DND-41 (cell line): ENCODE measurements around the gene RIPOR3.

Experiments
- ATAC-seq: fragments of 200-7000 bp; cut with Tn5 transposase; 3 replicates; pipeline ENCODE4 v1.9.1; 2021; ENCODE audit warnings: low read depth; ENCODE audit not compliant: insufficient read depth
- DNase-seq: peaks from one replicate; pipeline ENCODE4 v3.0.0-alpha.2; 2020
- H2AFZ ChIP-seq: 2 replicates; pipeline ENCODE4 v1.6.0; 2012; ENCODE audit warnings: low read depth, low read length
- H3K27ac ChIP-seq: 2 replicates; pipeline ENCODE4 v1.5.1; 2012; ENCODE audit warnings: low read length, inconsistent platforms
- H3K27me3 ChIP-seq: fragments of 200-600 bp; sonication (generic); 2 replicates; pipeline ENCODE4 v1.6.0; 2012; ENCODE audit warnings: low read length, mild to moderate bottlenecking, inconsistent platforms; ENCODE audit not compliant: insufficient read depth, poor library complexity
- H3K36me3 ChIP-seq: 2 replicates; pipeline ENCODE4 v1.5.1; 2012; ENCODE audit warnings: low read length, inconsistent platforms; ENCODE audit not compliant: insufficient read depth
- H3K4me1 ChIP-seq: 2 replicates; pipeline ENCODE4 v1.5.1; 2012; ENCODE audit warnings: mild to moderate bottlenecking, low read length; ENCODE audit not compliant: insufficient read depth
- H3K4me2 ChIP-seq: 2 replicates; pipeline ENCODE4 v1.6.0; 2012; ENCODE audit warnings: mild to moderate bottlenecking, moderate library complexity, low read length, inconsistent platforms; ENCODE audit not compliant: insufficient read depth
- H3K4me3 ChIP-seq, 2 experiments: fragments of 200-600 bp in 1 of 2; shearing (Covaris generic) in 1 of 2; 2 replicates each; pipeline ENCODE4 v1.5.1; 2012 to 2016; ENCODE audit warnings: inconsistent platforms in 2 of 2, low read length in 2 of 2, mild to moderate bottlenecking in 2 of 2, low read depth in 1 of 2, moderate library complexity in 1 of 2
- H3K79me2 ChIP-seq: 2 replicates; pipeline ENCODE4 v1.6.0; 2012; ENCODE audit warnings: low read length, inconsistent platforms; ENCODE audit not compliant: insufficient read depth
- H3K9ac ChIP-seq: 2 replicates; pipeline ENCODE4 v1.6.0; 2012; ENCODE audit warnings: low read depth, mild to moderate bottlenecking, inconsistent platforms, low read length, moderate library complexity
- H3K9me3 ChIP-seq: 2 replicates; pipeline ENCODE4 v1.5.1; 2012; ENCODE audit warnings: low read length, moderate library complexity, mild to moderate bottlenecking, inconsistent platforms; ENCODE audit not compliant: insufficient read depth, severe bottlenecking
- H4K20me1 ChIP-seq: 2 replicates; pipeline ENCODE4 v1.6.0; 2012; ENCODE audit warnings: low read length; ENCODE audit not compliant: insufficient read depth
- CTCF ChIP-seq: IDR thresholded peaks from 2 replicates; pipeline ENCODE4 v1.5.1; 2012; ENCODE audit warnings: borderline replicate concordance, low read length, moderate library complexity, mild to moderate bottlenecking; ENCODE audit not compliant: poor library complexity, severe bottlenecking; ENCODE audit errors: extremely low read depth
- EZH2 ChIP-seq: IDR thresholded peaks from 3 replicates; pipeline ENCODE4 v1.6.1; 2012; ENCODE audit warnings: borderline replicate concordance, low read depth, mild to moderate bottlenecking, moderate library complexity, low read length, inconsistent platforms; ENCODE audit not compliant: severe bottlenecking

The RIPOR3 gene

DNA sequence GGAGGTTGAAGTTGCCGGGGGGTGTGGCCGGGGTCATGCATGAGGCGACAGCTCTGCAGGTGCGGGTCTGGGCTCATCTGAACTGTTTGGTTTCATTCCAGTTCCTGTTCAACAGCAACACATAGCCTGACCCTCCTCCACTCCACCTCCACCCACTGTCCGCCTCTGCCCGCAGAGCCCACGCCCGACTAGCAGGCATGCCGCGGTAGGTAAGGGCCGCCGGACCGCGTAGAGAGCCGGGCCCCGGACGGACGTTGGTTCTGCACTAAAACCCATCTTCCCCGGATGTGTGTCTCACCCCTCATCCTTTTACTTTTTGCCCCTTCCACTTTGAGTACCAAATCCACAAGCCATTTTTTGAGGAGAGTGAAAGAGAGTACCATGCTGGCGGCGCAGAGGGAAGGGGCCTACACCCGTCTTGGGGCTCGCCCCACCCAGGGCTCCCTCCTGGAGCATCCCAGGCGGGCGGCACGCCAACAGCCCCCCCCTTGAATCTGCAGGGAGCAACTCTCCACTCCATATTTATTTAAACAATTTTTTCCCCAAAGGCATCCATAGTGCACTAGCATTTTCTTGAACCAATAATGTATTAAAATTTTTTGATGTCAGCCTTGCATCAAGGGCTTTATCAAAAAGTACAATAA, 108.6 kb downstream of the RIPOR3 start:
- ATAC-seq (no peak), DNase-seq (no peak)
- H3K9me3 ChIP-seq, result no peaks in the 10 kb centered on the region
- no peaks in the 10 kb centered on the region for H3K4me1 ChIP-seq
- H4K20me1 ChIP-seq, result peaks cover 18% of the 10 kb centered on the region
- no peak overlapping the region for H3K27ac ChIP-seq
- TF ChIP-seq EZH2, result no peak
- no peak for TF ChIP-seq CTCF
- no peaks in the 10 kb centered on the region for H3K79me2 ChIP-seq
- no peak overlapping the region for H3K4me3 ChIP-seq
- H3K36me3 ChIP-seq, result peaks cover 87% of the 10 kb centered on the region
- H3K4me2 ChIP-seq, result no peak overlapping the region
- H3K9ac ChIP-seq, result no peak overlapping the region
- no peak overlapping the region for H2AFZ ChIP-seq
- no peaks in the 10 kb centered on the region for H3K27me3 ChIP-seq

DNA sequence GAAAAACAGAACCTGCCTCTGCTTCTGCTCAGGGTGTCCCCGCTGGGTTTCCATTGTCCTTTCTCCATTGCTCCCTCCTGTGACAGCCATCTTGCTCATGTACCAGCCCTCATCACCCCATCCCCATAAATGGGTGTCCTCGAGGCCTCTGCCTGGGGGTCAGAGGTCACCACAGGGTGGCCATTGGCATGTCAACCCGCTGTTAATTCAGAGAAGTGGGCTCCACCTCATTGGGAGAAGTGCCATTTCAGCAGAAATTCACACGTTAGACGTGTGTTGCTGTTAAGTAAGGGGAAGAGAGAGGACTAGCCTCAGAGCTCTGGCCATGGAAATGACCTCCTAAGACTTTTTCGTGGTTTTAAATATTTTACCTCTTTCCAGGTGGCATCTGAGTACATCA, 109.2 kb downstream of the RIPOR3 start:
- TF ChIP-seq EZH2 (no peak), CTCF (no peak)
- no peaks in the 10 kb centered on the region for H3K9me3 ChIP-seq
- peaks cover 94% of the 10 kb centered on the region for H3K36me3 ChIP-seq
- no peaks in the 10 kb centered on the region for H3K27me3 ChIP-seq
- H2AFZ ChIP-seq, result no peak overlapping the region
- H3K4me2 ChIP-seq, result no peak overlapping the region
- ATAC-seq (no peak), DNase-seq (no peak)
- H3K27ac ChIP-seq, result no peak overlapping the region
- no peak overlapping the region for H3K4me3 ChIP-seq
- no peak overlapping the region for H3K9ac ChIP-seq
- no peaks in the 10 kb centered on the region for H3K4me1 ChIP-seq
- H4K20me1 ChIP-seq, result peaks cover 23% of the 10 kb centered on the region
- no peaks in the 10 kb centered on the region for H3K79me2 ChIP-seq

- Histone ChIP-seq H3K36me3 (peaks cover 93% of the 10 kb centered on the region), H3K27ac (no peak overlapping the region), H2AFZ (no peak overlapping the region), H3K4me1 (no peaks in the 10 kb centered on the region), H3K79me2 (no peaks in the 10 kb centered on the region), H3K9me3 (no peaks in the 10 kb centered on the region), H3K4me3 (no peak overlapping the region), H3K4me2 (no peak overlapping the region), H3K9ac (no peak overlapping the region), H4K20me1 (peaks cover 24% of the 10 kb centered on the region), H3K27me3 (no peaks in the 10 kb centered on the region)
- DNase-seq, result no peak
- no peak for TF ChIP-seq EZH2
- TF ChIP-seq CTCF, result no peak
- no peak for ATAC-seq
Measured at GRCh38 chr20:50580842-50581544, 110.3 kb downstream of the RIPOR3 start.
